Daoy (cell line): ENCODE results near the gene MTX2. TPM values are rescaled to one million over a fixed set of nuclear protein-coding genes. Genes with fewer than 3 reads are reported as not detected.

Experiments
- DNase-seq: peaks from one replicate; pipeline ENCODE4 v3.0.0-alpha.2; 2015; ENCODE audit warnings: low read depth
- total RNA-seq: library from RNA; depleted of rRNA; stranded (reverse); fragments of >200 nt; shearing (Covaris generic); gene quantifications from 2 replicates; pipeline ENCODE4 v1.2.3, GENCODE V29; 2014; rRNA removed

MTX2 gene
- 37.1 and 53.4 TPM in 2 replicates for total RNA-seq

GRCh38 chr2:176269319-176270099 is at the start of gene MTX2:
MTX2 (plus strand) TSS chr2:176269442; CDS start chr2:176269630, 188 bp downstream.
- DNase-seq = peak; percentile 84

GRCh38 chr2:176227874-176228273 is 41.4 kb upstream of the MTX2 start:
- no peak for DNase-seq

- DNase-seq = peak; percentile 13
Observed at GRCh38 chr2:176234156-176234555, 35.1 kb upstream of the MTX2 start.

- no peak for DNase-seq
Observed at GRCh38 chr2:176234940-176235339, 34.3 kb upstream of the MTX2 start.

- no peak for DNase-seq
Observed at GRCh38 chr2:176237456-176237855, 31.8 kb upstream of the MTX2 start.

- DNase-seq = no peak
Observed at GRCh38 chr2:176239031-176239430, 30.2 kb upstream of the MTX2 start.

GRCh38 chr2:176240301-176240700 is 28.9 kb upstream of the MTX2 start:
- DNase-seq = no peak

GRCh38 chr2:176242276-176242675 is 27.0 kb upstream of the MTX2 start:
- no peak for DNase-seq

GRCh38 chr2:176246331-176246730 is 22.9 kb upstream of the MTX2 start:
- DNase-seq = no peak

GRCh38 chr2:176247859-176248258 is 21.4 kb upstream of the MTX2 start:
- no peak for DNase-seq

GRCh38 chr2:176251928-176252327 is 17.3 kb upstream of the MTX2 start:
- DNase-seq = no peak

- DNase-seq = no peak
Observed at GRCh38 chr2:176260689-176261088, 8.6 kb upstream of the MTX2 start.

GRCh38 chr2:176261136-176261535 is 8.1 kb upstream of the MTX2 start:
- no peak for DNase-seq

GRCh38 chr2:176268976-176269318 is 295 bp upstream of the MTX2 start:
- DNase-seq = no peak

GRCh38 chr2:176270100-176270750 is 983 bp downstream of the MTX2 start:
- DNase-seq = no peak

GRCh38 chr2:176272870-176273459 is 3.7 kb downstream of the MTX2 start:
- DNase-seq = no peak

GRCh38 chr2:176278927-176279326 is 9.7 kb downstream of the MTX2 start:
- no peak for DNase-seq

- DNase-seq = no peak
Observed at GRCh38 chr2:176280156-176280555, 10.9 kb downstream of the MTX2 start.

- DNase-seq = peak; percentile 53
Observed at GRCh38 chr2:176280867-176281658, 11.8 kb downstream of the MTX2 start.

- no peak for DNase-seq
Observed at GRCh38 chr2:176283291-176284068, 14.2 kb downstream of the MTX2 start.

- no peak for DNase-seq
Observed at GRCh38 chr2:176284461-176285049, 15.3 kb downstream of the MTX2 start.
